T-helper 22 cell (primary cell): Measurements from ENCODE around the gene CLIC3.
A peak's percentile ranks its signal among the peaks of the same experiment; 100 is the strongest.

Experiments
- DNase-seq: peaks from one replicate; pipeline ENCODE4 v3.0.0-alpha.2; 2020; ENCODE audit warnings: low read depth

CLIC3 gene

GRCh38 chr9:136980669-136981478 is 15.5 kb downstream of the CLIC3 start:
- DNase-seq, result no peak

DNA sequence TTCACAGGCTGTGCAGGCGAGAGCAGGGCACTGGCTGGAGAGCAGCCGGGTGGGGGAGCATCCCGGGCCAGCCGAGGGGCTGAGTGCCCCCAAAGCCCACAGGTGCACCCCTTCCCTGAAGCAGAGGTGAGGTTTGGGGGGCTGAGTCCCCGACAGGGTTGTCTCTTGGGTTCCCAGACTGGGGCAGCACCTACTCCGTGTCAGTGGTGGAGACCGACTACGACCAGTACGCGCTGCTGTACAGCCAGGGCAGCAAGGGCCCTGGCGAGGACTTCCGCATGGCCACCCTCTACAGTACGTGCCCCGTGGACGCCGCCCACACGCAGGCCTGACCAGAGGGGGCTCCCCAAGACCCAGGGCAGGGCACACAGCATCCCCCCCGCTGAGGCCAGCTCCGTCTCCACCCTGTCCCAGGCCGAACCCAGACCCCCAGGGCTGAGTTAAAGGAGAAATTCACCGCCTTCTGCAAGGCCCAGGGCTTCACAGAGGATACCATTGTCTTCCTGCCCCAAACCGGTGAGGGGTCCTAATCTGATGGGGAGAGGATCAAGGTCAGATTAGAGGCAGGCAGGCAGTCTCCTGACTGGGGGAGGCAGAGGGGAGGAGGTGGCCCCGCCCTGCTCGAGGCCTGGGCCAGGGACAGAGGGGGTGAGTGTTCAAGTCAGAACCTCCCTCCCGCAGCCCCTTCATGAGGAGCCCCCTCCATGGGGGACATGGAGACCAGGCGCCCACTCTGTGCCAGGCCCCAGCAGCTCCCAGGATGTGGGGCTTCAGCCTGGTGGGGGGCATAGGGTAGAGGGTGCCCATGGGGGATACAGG is 16.4 kb downstream of the CLIC3 start:
- DNase-seq, result no peak

- no peak for DNase-seq
These were observed 17.4 kb downstream of the CLIC3 start for GRCh38 chr9:136978865-136979544.

DNA sequence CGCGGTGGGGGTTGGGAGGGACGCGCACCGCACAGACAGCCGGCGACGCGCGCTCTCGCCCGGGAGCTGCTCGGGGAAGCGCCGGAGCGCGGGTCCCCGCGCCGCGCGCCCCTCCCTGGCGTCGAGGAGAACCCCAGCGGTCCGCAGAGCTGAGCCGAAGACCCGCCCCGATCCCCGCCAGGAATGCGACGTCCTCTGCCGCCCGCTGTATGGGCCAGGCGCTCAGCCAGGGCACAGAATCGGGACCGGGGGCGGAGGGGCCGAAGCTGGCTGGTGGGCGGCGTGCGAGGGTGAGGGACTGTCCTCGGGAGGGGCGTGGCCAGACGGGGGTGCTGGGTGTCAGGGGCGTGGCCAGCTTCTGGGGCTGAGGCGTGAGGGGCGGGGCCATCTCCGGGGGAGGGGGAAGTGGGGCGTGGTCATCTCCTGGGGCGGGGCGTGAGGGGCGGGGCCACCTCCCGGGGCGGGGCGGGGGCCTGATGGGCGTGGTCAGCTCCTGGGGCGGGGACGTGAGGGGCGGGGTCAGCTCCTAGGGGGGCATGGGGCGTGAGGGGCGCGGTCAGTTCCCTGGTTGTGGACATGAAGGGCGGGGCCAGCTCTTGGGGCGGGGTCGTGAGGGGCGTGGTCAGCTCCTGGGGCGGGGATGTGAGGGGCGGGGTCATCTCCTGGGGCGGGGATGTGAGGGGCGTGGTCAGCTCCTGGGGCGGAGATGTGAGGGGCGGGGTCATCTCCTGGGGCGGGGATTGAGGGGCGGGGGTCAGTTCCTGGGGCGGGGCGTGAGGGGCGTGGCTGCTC is 18.1 kb downstream of the CLIC3 start:
- peak; percentile 68 for DNase-seq

DNA sequence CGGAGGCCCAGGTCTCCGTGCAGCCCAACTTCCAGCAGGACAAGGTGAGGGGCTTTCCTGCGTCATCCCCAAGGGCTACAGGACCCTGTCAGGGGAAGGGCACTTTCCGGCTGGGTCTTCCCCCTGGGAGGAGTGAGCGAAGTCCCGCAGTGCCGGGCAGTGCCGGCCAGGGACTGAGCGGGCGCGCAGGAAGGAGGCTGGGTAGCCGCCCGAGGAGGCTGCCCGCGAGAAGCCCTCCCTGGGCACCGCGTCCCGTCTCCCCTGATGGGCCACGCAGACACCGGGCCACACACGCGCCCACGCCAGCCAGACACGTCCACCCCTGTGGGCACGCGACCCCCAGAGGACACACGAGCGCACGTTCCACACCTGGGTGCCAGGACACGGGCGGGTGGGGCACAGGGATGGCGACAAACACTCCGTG is 18.7 kb downstream of the CLIC3 start:
- no peak for DNase-seq

DNA sequence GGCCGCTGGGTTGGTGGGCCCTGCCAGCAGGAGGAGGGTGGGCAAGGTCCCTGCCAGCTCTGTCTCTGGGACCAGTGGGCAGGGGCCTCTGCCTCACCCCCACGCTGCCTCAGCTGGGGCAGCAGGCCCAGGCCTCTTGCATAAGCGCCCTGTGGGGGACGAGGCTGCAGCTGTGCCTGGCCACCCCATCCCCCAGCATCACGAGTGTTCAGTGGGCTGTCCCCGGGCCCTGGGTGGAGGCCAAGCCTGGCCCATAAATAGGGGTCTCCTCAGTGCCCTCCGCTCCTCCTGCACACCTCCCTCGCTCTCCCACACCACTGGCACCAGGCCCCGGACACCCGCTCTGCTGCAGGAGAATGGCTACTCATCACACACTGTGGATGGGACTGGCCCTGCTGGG is 19.1 kb downstream of the CLIC3 start, which contains the start of gene PTGDS:
Gene PTGDS, plus strand, starts transcription at position 282 of the 400 bp plus-strand sequence. Its CDS starts 75 bp downstream, at position 357.
- DNase-seq, result no peak

GRCh38 chr9:136975644-136976043 is 20.7 kb downstream of the CLIC3 start:
- no peak for DNase-seq

DNA sequence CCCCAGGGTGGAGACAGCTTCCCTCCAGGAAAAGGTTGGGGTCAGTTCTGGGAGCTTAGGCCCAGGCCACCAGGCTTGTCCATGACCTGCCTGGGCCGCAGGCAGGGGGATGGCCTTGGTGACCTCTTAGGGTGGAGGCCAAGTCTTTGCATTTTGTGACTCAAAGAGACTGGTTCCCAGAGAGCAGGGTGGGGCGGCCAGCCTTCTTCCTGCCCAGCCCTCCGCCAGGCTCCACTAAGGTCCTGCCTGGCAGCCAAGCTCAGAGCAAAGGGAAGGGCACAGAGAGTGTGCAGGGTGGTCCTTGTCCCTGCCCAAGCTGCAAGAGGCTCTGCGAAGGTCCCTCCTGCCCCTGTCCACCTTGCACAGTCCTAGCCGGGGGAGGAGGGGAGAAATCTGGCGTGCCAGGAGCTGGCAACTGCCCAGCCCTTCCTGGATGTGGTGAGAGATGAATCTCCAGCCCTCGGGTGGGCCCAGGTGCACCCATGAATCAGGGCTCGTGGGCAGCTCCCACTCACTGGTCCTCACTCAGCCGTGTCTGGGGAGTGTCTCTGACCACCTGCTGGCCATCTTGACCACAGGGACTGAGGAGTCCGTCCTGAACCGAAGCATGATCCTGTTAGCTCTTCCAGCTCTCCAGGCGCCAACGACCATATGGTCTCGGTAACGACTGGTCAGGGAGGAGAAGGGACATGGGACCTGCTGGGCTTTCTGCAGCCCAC is 21.4 kb downstream of the CLIC3 start:
- DNase-seq, result no peak

DNA sequence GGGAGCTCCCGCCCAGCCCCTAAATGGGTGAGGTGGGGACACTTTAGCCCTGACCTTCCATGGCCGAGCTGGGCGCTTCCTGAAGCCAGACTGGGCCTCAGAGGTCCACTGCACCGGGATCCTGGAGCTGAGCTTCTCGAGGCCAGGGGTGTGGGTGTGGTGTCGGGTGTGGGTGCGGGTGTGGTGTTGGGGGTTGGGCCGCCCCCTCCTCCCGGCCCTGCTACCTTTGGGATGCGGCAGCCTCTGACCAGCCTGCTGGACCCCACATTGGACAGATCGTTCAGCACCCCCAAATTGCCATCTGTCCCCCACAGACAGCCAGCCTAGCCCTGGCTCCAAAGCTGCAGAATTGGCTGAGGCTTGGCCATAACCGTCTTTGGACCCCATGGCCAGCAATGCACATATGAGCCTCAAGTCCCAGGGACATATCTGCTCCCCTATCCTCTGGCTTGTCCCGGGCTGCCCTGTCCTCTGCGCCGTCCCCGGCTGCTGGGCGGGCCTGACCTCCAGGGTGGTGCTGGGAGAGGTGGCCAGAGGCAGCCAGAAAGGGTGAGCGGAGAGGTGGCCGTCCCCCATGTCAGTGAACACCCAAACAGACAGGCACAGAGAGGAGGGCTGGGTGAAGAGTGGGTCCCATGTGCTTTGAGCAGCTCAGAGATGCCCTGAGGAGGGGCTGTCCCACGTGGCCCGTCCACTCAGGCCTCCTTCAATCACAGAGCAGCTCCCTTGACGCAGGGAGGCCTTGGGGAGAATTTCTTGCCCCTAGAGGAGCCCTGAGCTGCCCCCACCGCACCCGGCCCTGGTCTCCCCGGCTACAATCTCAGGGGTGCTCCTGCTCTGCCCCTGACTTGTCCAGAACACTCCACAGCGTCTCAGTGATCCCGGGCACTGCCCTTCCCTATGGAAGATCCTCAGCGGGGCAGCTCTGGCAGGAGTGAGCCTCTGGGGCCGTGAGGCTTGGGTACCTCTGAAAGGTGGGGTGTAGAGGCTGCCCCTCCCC is 22.4 kb downstream of the CLIC3 start:
- DNase-seq, result no peak

DNA sequence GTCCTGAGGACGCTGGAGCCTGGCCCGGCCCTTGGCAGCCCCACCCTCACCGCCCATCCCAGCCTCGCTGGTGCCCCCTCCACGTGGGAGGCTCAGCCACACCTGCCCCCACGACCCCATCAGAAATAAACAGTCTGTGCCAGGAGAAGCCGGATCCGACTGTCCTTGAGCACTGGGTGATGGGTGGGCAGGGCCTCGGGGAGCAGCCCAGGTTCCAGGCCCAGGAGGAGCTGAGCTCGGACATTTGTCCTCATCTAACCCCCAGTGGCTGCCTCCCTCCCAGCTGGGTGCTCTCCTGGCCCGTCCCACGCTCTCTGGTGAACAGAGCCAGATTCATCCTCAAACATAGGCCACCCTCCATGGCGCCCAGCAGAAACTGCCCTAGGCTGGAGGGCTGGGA is 23.6 kb downstream of the CLIC3 start:
- no peak for DNase-seq

- DNase-seq, result no peak
These were observed 24.0 kb downstream of the CLIC3 start for GRCh38 chr9:136972335-136972734.

- no peak for DNase-seq
These were observed 24.6 kb downstream of the CLIC3 start for GRCh38 chr9:136971746-136972145.

GRCh38 chr9:136970361-136970760 is 26.0 kb downstream of the CLIC3 start:
- DNase-seq, result no peak

- no peak for DNase-seq
These were observed 26.6 kb downstream of the CLIC3 start for GRCh38 chr9:136969774-136970173.

DNA sequence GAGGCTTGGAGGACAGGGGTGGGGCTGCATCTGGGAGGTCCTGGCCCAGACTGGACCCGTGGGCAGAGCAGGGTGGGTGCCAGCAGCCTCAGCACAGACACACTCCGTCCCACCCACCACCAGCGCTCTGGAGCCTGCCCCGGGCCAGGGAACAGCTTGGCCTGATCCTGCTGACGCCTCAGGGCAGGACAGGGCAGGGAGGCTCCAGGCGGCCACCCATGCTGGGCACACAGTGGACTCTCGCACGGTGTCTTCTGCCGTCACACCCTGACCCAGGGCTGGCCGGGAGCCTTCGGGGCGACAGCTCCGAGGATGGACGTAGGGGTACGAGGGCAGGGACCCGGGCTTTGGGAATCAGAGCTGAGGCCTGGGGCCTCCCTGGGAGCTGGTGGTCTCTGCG is 27.2 kb downstream of the CLIC3 start:
- DNase-seq, result no peak

DNA sequence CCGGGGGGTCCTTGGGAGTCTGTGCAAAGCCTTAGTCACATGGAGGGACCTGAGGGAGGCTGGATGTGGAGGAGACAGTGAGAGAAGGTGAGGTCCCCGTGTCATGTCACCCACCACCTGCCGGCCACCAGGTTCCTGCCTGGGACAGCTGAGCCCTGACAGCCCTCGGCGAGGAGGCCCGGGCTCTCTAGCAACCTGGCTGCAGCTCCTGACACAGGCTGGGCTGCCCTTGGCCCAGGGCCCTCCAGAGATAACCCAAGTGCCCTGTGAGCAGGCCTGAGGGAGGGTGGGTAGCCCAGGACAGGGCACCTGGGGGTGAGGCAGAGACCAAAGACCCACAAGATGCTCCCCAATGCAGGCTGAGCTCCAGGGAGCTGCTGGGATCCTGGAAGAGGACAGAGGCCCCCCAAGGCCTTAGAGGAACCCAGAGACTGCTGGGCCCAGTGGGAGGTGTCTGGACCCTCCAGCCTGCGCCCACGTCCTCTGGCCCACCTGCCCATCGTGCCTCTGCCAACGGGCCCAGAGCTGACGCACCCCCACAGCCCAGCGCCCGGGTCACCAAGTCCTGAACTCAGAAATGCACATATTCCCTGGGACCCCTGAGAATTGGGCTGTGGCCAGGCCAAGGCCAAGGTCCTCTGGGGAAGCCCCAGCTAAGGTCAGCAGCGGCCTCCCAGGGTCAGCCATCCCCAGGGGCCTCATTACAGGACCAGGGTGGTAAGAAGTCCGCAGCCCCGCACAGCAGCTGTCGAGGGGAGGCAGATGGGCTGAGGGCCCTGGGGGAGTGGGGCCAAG is 27.8 kb downstream of the CLIC3 start:
- DNase-seq, result no peak

DNA sequence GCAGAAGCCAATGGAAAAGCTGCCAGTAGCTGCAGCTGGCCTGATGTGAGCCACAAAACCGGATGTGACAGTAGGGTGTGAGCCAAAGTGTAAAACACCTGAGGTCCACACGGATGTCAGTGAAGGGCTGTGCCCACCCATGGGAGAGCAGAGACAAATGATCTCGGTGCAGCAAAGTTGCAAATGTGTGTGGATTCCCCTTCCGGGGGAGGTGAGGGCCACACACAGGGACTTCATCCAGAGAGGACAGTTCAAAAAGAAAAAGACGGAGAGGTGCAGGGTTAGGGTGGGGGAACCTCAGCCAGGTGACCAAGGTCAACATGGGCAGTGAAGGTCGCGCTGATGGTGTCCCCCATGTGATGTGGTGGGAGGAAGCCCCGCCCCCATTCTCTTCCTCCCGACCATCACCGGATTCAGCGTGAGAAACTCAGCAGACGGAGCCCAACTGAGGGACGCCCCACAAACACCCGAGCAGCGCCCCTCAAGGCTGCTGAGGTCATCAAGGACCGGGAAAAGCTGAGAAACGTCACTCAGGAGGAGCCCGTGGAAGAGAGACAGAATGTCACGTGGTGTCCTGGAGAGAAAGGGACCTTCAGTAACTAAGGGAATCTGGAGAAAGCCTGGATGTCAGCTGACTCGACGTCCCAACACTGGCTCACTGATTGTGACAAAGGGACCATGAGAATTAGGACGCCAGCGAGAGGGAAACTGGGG is 30.4 kb downstream of the CLIC3 start:
- DNase-seq, result no peak

DNA sequence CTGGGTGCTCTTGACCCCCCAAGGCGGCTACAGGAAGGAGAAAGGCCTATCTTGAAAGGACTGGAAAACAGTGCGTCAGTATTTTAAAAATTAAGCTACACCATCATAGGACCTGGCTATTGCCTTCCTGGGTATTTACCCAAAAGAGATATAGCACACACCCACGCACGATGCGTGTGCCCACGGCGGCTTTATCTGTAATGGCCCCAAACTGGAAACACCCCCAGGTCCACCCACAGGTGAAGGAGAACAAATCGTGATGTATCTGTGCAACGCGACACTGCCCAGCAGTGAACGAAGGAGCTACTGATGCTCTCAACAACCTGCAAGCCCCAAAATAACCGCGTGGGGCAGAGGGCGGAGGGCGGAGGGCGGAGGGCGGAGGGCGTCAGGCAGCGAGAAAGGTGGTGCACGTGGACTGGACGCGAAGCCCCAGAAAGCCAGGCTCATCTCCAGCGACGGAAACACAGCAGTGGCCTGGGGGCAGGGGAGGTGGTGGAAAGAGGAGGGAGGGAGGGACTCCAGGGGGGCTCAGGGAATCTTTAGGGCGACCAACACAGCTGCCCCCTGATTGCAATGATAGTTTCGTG is 31.4 kb downstream of the CLIC3 start:
- DNase-seq, result no peak
